GM12878 (cell line): ENCODE measurements around the gene DMRTB1. TPM values are rescaled to one million over a fixed set of nuclear protein-coding genes. Genes with fewer than 3 reads are reported as not detected.

Source experiments
- ATAC-seq: fragments of 200-7000 bp; cut with Tn5 transposase; 3 replicates; pipeline ENCODE4 v1.9.1; 2020; ENCODE audit warnings: mild to moderate bottlenecking, moderate library complexity
- BruUV-seq: library from RNA; stranded (reverse); fragments of 400-500 nt; replicated peaks from 2 replicates; lab custom pipeline; 2021; lab: Mats Ljungman, UMichigan
- CTCF ChIA-PET: fragments of 300-600 bp; sonication (Branson Sonifier 250); formaldehyde crosslinking; extraction: SDS; loops from one replicate; lab custom pipeline; 2021; ENCODE audit warnings: inconsistent platforms; lab: Yijun Ruan, JAX
- POLR2A ChIA-PET: fragments of 350-600 bp; formaldehyde crosslinking; extraction: SDS; loops from one replicate; lab custom pipeline; 2021; ENCODE audit warnings: inconsistent platforms; lab: Charles Lee
- RAD21 ChIA-PET: fragments of 300-600 bp; sonication (Branson Sonifier 250); formaldehyde crosslinking; loops from one replicate; lab custom pipeline; 2023; ENCODE audit warnings: antibody characterized with exemption; ENCODE audit not compliant: unreplicated experiment; lab: Charles Lee
- SMC1A ChIA-PET: fragments of 300-600 bp; sonication (Branson Sonifier 250); formaldehyde crosslinking; loops from one replicate; lab custom pipeline; 2023; ENCODE audit not compliant: unreplicated experiment, uncharacterized antibody; lab: Charles Lee
- DNase-seq: peaks from one replicate; pipeline ENCODE4 v3.0.0-alpha.2; 2011; ENCODE audit warnings: low read depth, low spot score
- FAIRE-seq: peaks from 3 replicates; lab custom pipeline; 2011; peaks lifted over from hg19 to GRCh38; lab: Jason Lieb, UNC
- H2AFZ ChIP-seq: 2 replicates; pipeline ENCODE4 v1.6.0; 2011; ENCODE audit warnings: low read depth, low read length, control low read depth; ENCODE audit not compliant: control insufficient read depth
- H3K27ac ChIP-seq: 2 replicates; pipeline ENCODE4 v1.5.1; 2011; ENCODE audit warnings: control low read depth; ENCODE audit not compliant: control insufficient read depth, insufficient read depth
- H3K27me3 ChIP-seq, 2 experiments: replicated peaks in 1 of 2; 2 replicates each; pipeline versions ENCODE4 v1.6.0 to v1.6.1; 2011; ENCODE audit warnings: low read length in 1 of 2; ENCODE audit not compliant: control insufficient read depth in 2 of 2, insufficient read depth in 2 of 2
- H3K36me3 ChIP-seq, 2 experiments: 2 replicates each; pipeline ENCODE4 v1.5.1; 2011; ENCODE audit warnings: low read length in 1 of 2; ENCODE audit not compliant: control insufficient read depth in 2 of 2, insufficient read depth in 2 of 2
- H3K4me1 ChIP-seq: 2 replicates; pipeline ENCODE4 v1.6.1; 2011; ENCODE audit warnings: mild to moderate bottlenecking, low read length, moderate library complexity, mixed read lengths; ENCODE audit not compliant: control insufficient read depth, insufficient read depth
- H3K4me2 ChIP-seq: 2 replicates; pipeline ENCODE4 v1.6.0; 2011; ENCODE audit warnings: control low read depth; ENCODE audit not compliant: control insufficient read depth, insufficient read depth
- H3K4me3 ChIP-seq: fragments of 200-600 bp; sonication (generic); 2 replicates; pipeline ENCODE4 v1.5.1; 2016
- H3K79me2 ChIP-seq: 2 replicates; pipeline ENCODE4 v1.6.0; 2011; ENCODE audit warnings: low read length; ENCODE audit not compliant: control insufficient read depth, insufficient read depth
- H3K9ac ChIP-seq: 2 replicates; pipeline ENCODE4 v1.8.0; 2011; ENCODE audit warnings: low read length, control low read depth, mixed read lengths; ENCODE audit not compliant: control insufficient read depth, insufficient read depth
- H3K9me3 ChIP-seq: replicated peaks from 3 replicates; pipeline ENCODE4 v1.5.1; 2011; ENCODE audit warnings: mild to moderate bottlenecking, low read length; ENCODE audit not compliant: control insufficient read depth, insufficient read depth
- H4K20me1 ChIP-seq: 2 replicates; pipeline ENCODE4 v1.6.0; 2011; ENCODE audit not compliant: control insufficient read depth, insufficient read depth
- CEBPB ChIP-seq, 2 experiments: fragments of 150-350 bp in 1 of 2; IDR thresholded peaks; 2 replicates each; pipeline ENCODE4 v1.6.1; 2012 to 2014; ENCODE audit warnings: low read depth in 2 of 2, low read length in 2 of 2, borderline replicate concordance in 1 of 2, inconsistent platforms in 1 of 2
- KLF5 ChIP-seq: fragments of 450-650 bp; IDR thresholded peaks from 2 replicates; pipeline ENCODE4 v1.6.1; 2014; ENCODE audit warnings: mild to moderate bottlenecking; ENCODE audit not compliant: partially characterized antibody
- STAT3 ChIP-seq: IDR thresholded peaks from 2 replicates; pipeline ENCODE4 v1.6.1; 2011; ENCODE audit warnings: low read depth, low read length, improper control_type of control experiment
- ZNF622 ChIP-seq: fragments of 450-650 bp; IDR thresholded peaks from 2 replicates; pipeline ENCODE4 v1.6.1; 2017; ENCODE audit warnings: mild to moderate bottlenecking, inconsistent platforms
- WGBS: methylation state at CpG from one replicate; pipeline ENCODE4 v1.1.6; 2016; ENCODE audit warnings: low lambda C conversion rate; ENCODE audit not compliant: insufficient replicate concordance, insufficient coverage; ENCODE audit errors: missing lambda C conversion rate; 5-methylcytosine and 5-hydroxymethylcytosine counted together
- in situ Hi-C: fragments of 300-500 bp; cut with MboI; formaldehyde crosslinking; loops from 9 replicates; pipeline ENCODE4 v1.14.3; 2018; ENCODE audit warnings: mixed read lengths
- intact Hi-C: fragments of 100-400 bp; cut with micrococcal nuclease; formaldehyde crosslinking; loops from one replicate; pipeline ENCODE4 v1.14.2; 2022; ENCODE audit not compliant: unreplicated experiment
- polyA plus RNA-seq, 11 experiments: library from polyadenylated mRNA; depleted of rRNA in 4 of 11; unstranded in 6 of 11; stranded (reverse) in 5 of 11; fragments of >200 nt; fragmentation: Nextera tagmentation in 4 of 11; fragmentation: Illumina TruSeq in 1 of 11; extraction: Ambion mirVana in 4 of 11; extraction: Trizol in 1 of 11; gene quantifications; 1 replicate in 1 of 11; 2 replicates in 10 of 11; pipeline versions ENCODE4 v1.2.1 to v1.2.3, GENCODE V29; 2011 to 2016; ENCODE audit warnings: inconsistent platforms in 2 of 11, missing spikeins in 2 of 11, low read depth in 1 of 11
- total RNA-seq, 4 experiments: library from RNA; depleted of rRNA in 3 of 4; stranded (reverse); fragments of >200 nt in 3 of 4; fragmentation: Illumina TruSeq in 1 of 4; extraction: Trizol in 1 of 4; gene quantifications; 2 replicates each; pipeline versions ENCODE4 v1.2.1 to v1.2.3, GENCODE V29; 2013 to 2021
- TF ChIP-seq, protein P1 (sequence below): fragments of 450-650 bp; IDR thresholded peaks from 2 replicates; pipeline ENCODE4 v1.6.1; 2017; ENCODE audit warnings: mild to moderate bottlenecking, moderate library complexity
- TF ChIP-seq, protein P2 (sequence below): IDR thresholded peaks from 2 replicates; pipeline ENCODE4 v1.6.1; 2012; ENCODE audit warnings: low read depth, low read length, improper control_type of control experiment
- TF ChIP-seq, protein P3 (sequence below): IDR thresholded peaks from 2 replicates; pipeline ENCODE4 v1.6.1; 2012; ENCODE audit warnings: low read length, inconsistent platforms

The DMRTB1 gene
- total and polyA plus RNA-seq, 10 of the 15 experiments (the other 5 are each of a cell fraction or from before 2014, with no cell fraction given): not detected

DNA sequence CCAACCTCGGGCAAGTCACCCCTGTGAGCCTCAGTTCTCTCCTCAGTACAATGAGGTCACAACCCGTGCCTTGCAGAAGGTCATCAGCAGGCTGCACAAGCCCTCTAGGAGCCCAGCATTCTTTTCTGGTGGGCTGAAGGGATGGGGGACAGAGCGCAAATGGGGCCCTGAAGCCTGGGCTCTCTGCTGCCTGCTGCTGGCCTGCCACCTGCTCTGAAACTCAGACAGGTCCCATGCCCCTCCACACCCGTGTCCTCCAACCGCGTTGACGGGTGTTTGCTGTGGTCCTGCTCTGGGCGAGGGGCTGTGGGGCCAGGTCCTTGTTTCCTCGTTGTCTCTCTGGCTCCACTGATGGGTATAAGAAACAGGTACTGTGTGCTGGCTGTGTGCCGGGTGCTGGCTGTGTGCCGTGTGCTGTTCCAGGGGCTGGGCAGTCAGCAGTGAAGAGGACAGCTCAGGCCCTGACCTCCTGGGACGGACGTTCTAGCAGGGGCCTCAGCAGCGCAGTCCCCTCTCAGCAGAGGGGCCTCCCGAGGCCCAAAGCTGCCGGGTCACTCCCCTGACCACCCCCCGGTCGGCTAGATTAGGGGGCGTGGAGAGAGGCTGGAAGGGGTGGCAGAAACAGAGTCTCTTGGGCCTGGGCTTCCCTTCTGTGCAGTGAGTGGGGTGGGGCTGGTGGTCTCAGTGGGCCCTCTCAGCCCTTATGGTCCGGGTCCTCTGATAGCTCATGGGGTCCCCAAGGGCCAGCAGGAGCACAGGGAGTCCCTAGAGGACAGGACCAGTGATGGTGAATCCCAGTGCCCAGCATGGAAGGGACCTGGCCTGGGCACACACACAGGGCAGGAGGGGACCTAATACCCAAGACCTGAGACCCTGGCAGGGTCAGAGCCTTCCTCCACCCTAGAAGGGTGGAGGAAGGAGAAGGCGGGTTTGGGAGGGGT is 42.1 kb downstream of the DMRTB1 start:
- WGBS: 25% methylated on average over 20 of the region's 21 CpGs
- DNase-seq (no peak), FAIRE-seq (no peak), ATAC-seq (no peak)
- in situ Hi-C loops: no loop called here
- TF ChIP-seq ZNF622 (no peak), STAT3 (no peak), KLF5 (no peak), CEBPB (IDR thresholded peaks at IDR 0.05; ENCODE audit: borderline replicate concordance in 1 of 2, low read depth in 2 of 2, low read length in 2 of 2) (no peak)
- TF ChIP-seq, protein P1, sequence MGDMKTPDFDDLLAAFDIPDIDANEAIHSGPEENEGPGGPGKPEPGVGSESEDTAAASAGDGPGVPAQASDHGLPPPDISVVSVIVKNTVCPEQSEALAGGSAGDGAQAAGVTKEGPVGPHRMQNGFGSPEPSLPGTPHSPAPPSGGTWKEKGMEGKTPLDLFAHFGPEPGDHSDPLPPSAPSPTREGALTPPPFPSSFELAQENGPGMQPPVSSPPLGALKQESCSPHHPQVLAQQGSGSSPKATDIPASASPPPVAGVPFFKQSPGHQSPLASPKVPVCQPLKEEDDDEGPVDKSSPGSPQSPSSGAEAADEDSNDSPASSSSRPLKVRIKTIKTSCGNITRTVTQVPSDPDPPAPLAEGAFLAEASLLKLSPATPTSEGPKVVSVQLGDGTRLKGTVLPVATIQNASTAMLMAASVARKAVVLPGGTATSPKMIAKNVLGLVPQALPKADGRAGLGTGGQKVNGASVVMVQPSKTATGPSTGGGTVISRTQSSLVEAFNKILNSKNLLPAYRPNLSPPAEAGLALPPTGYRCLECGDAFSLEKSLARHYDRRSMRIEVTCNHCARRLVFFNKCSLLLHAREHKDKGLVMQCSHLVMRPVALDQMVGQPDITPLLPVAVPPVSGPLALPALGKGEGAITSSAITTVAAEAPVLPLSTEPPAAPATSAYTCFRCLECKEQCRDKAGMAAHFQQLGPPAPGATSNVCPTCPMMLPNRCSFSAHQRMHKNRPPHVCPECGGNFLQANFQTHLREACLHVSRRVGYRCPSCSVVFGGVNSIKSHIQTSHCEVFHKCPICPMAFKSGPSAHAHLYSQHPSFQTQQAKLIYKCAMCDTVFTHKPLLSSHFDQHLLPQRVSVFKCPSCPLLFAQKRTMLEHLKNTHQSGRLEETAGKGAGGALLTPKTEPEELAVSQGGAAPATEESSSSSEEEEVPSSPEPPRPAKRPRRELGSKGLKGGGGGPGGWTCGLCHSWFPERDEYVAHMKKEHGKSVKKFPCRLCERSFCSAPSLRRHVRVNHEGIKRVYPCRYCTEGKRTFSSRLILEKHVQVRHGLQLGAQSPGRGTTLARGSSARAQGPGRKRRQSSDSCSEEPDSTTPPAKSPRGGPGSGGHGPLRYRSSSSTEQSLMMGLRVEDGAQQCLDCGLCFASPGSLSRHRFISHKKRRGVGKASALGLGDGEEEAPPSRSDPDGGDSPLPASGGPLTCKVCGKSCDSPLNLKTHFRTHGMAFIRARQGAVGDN: no peak
- TF ChIP-seq, protein P2, sequence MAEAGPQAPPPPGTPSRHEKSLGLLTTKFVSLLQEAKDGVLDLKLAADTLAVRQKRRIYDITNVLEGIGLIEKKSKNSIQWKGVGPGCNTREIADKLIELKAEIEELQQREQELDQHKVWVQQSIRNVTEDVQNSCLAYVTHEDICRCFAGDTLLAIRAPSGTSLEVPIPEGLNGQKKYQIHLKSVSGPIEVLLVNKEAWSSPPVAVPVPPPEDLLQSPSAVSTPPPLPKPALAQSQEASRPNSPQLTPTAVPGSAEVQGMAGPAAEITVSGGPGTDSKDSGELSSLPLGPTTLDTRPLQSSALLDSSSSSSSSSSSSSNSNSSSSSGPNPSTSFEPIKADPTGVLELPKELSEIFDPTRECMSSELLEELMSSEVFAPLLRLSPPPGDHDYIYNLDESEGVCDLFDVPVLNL: no peak
- TF ChIP-seq, protein P3, sequence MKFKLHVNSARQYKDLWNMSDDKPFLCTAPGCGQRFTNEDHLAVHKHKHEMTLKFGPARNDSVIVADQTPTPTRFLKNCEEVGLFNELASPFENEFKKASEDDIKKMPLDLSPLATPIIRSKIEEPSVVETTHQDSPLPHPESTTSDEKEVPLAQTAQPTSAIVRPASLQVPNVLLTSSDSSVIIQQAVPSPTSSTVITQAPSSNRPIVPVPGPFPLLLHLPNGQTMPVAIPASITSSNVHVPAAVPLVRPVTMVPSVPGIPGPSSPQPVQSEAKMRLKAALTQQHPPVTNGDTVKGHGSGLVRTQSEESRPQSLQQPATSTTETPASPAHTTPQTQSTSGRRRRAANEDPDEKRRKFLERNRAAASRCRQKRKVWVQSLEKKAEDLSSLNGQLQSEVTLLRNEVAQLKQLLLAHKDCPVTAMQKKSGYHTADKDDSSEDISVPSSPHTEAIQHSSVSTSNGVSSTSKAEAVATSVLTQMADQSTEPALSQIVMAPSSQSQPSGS: no peak
- H2AFZ ChIP-seq: no peak overlapping the region
- SMC1A ChIA-PET: no interaction called here
- no peaks in the 10 kb centered on the region for H3K79me2 ChIP-seq
- no peaks in the 10 kb centered on the region for H4K20me1 ChIP-seq
- RAD21 ChIA-PET: no interaction called here
- no peak overlapping the region for H3K4me3 ChIP-seq
- H3K4me1 ChIP-seq: no peaks in the 10 kb centered on the region
- BruUV-seq: no TSS peak
- no peaks in the 10 kb centered on the region; a peak in 1 of 4 replicates for H3K27me3 ChIP-seq
- CTCF ChIA-PET: no interaction called here
- H3K9ac ChIP-seq: no peak overlapping the region
- POLR2A ChIA-PET: no interaction called here
- no peaks in the 10 kb centered on the region for H3K36me3 ChIP-seq
- intact Hi-C loops: no loop called here
- no peak overlapping the region for H3K27ac ChIP-seq
- no peaks in the 10 kb centered on the region for H3K9me3 ChIP-seq
- no peak overlapping the region for H3K4me2 ChIP-seq
